ENCODE data around the gene ERN1. TPM values are rescaled to one million over a fixed set of nuclear protein-coding genes. Genes with fewer than 3 reads are reported as not detected.
A peak's percentile ranks its signal among the peaks of the same experiment; 100 is the strongest.

The ERN1 gene
- total and polyA plus RNA-seq, 3 donors from 2014 or later = 7.0 to 13.0 (median 12.8) TPM

GRCh38 chr17:64158831-64159590, 29.1 kb upstream of the ERN1 start:
- Histone ChIP-seq H3K27me3 (no peaks in the 10 kb centered on the region), H3K4me1 (peaks cover 15% of the 10 kb centered on the region), H3K4me3 (no peak overlapping the region), H3K36me3 (ENCODE audit: low read depth, missing control alignments) (no peaks in the 10 kb centered on the region), H3K9me3 (no peaks in the 10 kb centered on the region), H3K27ac (no peak overlapping the region)
- intact Hi-C loops (cut with DNase I; ENCODE audit: low total_unique reads) = no loop called here
- no peak for TF ChIP-seq POLR2A (IDR thresholded peaks at IDR 0.05)
- TF ChIP-seq CTCF (IDR thresholded peaks at IDR 0.05) = no peak
- WGBS, 2 donors = 93 to 94% methylated on average over 12 of the region's 12 CpGs
- no peak for DNase-seq

GRCh38 chr17:64158406-64158805, 28.5 kb upstream of the ERN1 start:
- H3K4me3 ChIP-seq = no peak overlapping the region
- no peak for DNase-seq
- peaks cover 15% of the 10 kb centered on the region for H3K4me1 ChIP-seq
- H3K9me3 ChIP-seq = no peaks in the 10 kb centered on the region
- H3K36me3 ChIP-seq (ENCODE audit: low read depth, missing control alignments) = no peaks in the 10 kb centered on the region
- H3K27ac ChIP-seq = no peak overlapping the region
- TF ChIP-seq CTCF (IDR thresholded peaks at IDR 0.05) (no peak), POLR2A (IDR thresholded peaks at IDR 0.05) (no peak)
- intact Hi-C loops (cut with DNase I; ENCODE audit: low total_unique reads) = no loop called here
- 77% methylated on average over 7 of the region's 7 CpGs for WGBS, 2 donors
- no peaks in the 10 kb centered on the region for H3K27me3 ChIP-seq

- WGBS, 2 donors = 97 to 98% methylated on average over 2 of the region's 2 CpGs
- no peaks in the 10 kb centered on the region for H3K36me3 ChIP-seq (ENCODE audit: low read depth, missing control alignments)
- peaks cover 15% of the 10 kb centered on the region for H3K4me1 ChIP-seq
- DNase-seq = no peak
- no peak overlapping the region for H3K4me3 ChIP-seq
- intact Hi-C loops (cut with DNase I; ENCODE audit: low total_unique reads) = no loop called here
- TF ChIP-seq CTCF (IDR thresholded peaks at IDR 0.05) = no peak
- TF ChIP-seq POLR2A (IDR thresholded peaks at IDR 0.05) = no peak
- no peaks in the 10 kb centered on the region for H3K27me3 ChIP-seq
- H3K27ac ChIP-seq = no peak overlapping the region
- H3K9me3 ChIP-seq = no peaks in the 10 kb centered on the region
Observed at GRCh38 chr17:64157669-64158180, 27.8 kb upstream of the ERN1 start.

GRCh38 chr17:64156670-64157069, 26.7 kb upstream of the ERN1 start:
- Histone ChIP-seq H3K9me3 (no peaks in the 10 kb centered on the region), H3K27ac (peak overlapping the region; percentile 56 to 83), H3K36me3 (ENCODE audit: low read depth, missing control alignments) (no peaks in the 10 kb centered on the region), H3K27me3 (no peaks in the 10 kb centered on the region), H3K4me1 (peaks cover 18% of the 10 kb centered on the region), H3K4me3 (no peak overlapping the region)
- no peak for DNase-seq
- intact Hi-C loops (cut with DNase I; ENCODE audit: low total_unique reads) = no loop called here
- no peak for TF ChIP-seq POLR2A (IDR thresholded peaks at IDR 0.05)
- TF ChIP-seq CTCF (IDR thresholded peaks at IDR 0.05) = no peak
- 83 to 100% methylated on average over 2 of the region's 2 CpGs for WGBS, 2 donors
